ENCODE results near the gene NINJ1. TPM values are rescaled to one million over a fixed set of nuclear protein-coding genes. Genes with fewer than 3 reads are reported as not detected.

Gene NINJ1
- total RNA-seq, 1 experiment from 2014 or later: 30.5 TPM

GRCh38 chr9:93087971-93088655 lies 45.9 kb downstream of the NINJ1 start:
- Histone ChIP-seq H3K4me3 (ENCODE audit: low read length) (no peak overlapping the region), H4K20me1 (ENCODE audit: low read length) (no peaks in the 10 kb centered on the region), H3K27me3 (ENCODE audit: low read length) (no peaks in the 10 kb centered on the region), H3K9me2 (replicated peaks; ENCODE audit: low read length) (no peaks in the 10 kb centered on the region), H3K36me3 (ENCODE audit: low read depth, low read length) (no peaks in the 10 kb centered on the region), H3K9ac (ENCODE audit: low read length) (no peak overlapping the region), H3K4me2 (ENCODE audit: low read length) (no peak overlapping the region), H3K79me2 (ENCODE audit: low read length) (no peaks in the 10 kb centered on the region), H2AFZ (ENCODE audit: low read length) (no peak overlapping the region), H3K9me3 (ENCODE audit: low read length) (0 out of 2 replicates have a peak, but pooled peaks cover 3% of the 10 kb centered on the region), H3F3A (ENCODE audit: low read length, unreplicated experiment) (no peaks in the 10 kb centered on the region), H3K27ac (ENCODE audit: low read length) (no peak overlapping the region), H3K4me1 (ENCODE audit: insufficient read depth, low read length) (peaks cover 5% of the 10 kb centered on the region; the same call in 1 of the 2 replicates)
- no peak for DNase-seq
- no peak for TF ChIP-seq EZH2 (IDR thresholded peaks at IDR 0.05; ENCODE audit: low read length, unreplicated experiment)
- no peak for TF ChIP-seq EZH2phosphoT487 (IDR thresholded peaks at IDR 0.05; ENCODE audit: borderline replicate concordance, low read length)
- no peak for TF ChIP-seq CTCF (conservative IDR thresholded peaks at IDR 0.05; ENCODE audit: low read depth, low read length)
- ATAC-seq: no peak
- BruUV-seq (replicated peaks): no TSS peak
- POLR2A ChIA-PET (ENCODE audit: unreplicated experiment): no interaction called here
- CTCF ChIA-PET: no interaction called here
- intact Hi-C loops (cut with micrococcal nuclease): no loop called here

- CTCF ChIA-PET: no interaction called here
Observed at GRCh38 chr9:93086447-93087224, 47.4 kb downstream of the NINJ1 start.

More at GRCh38 chr9:93086447-93087224, 47.4 kb downstream of the NINJ1 start:
- DNase-seq (no peak), ATAC-seq (no peak)
- BruUV-seq (replicated peaks): no TSS peak
- intact Hi-C loops (cut with micrococcal nuclease): no loop called here
- Histone ChIP-seq H4K20me1 (ENCODE audit: low read length) (no peaks in the 10 kb centered on the region), H3K27me3 (ENCODE audit: low read length) (no peaks in the 10 kb centered on the region), H3K9ac (ENCODE audit: low read length) (no peak overlapping the region), H3K4me3 (ENCODE audit: low read length) (no peak overlapping the region), H3K4me2 (ENCODE audit: low read length) (no peak overlapping the region), H3K4me1 (ENCODE audit: insufficient read depth, low read length) (no peaks in the 10 kb centered on the region), H3K9me3 (ENCODE audit: low read length) (0 out of 2 replicates have a peak, but pooled peaks cover 3% of the 10 kb centered on the region), H3F3A (ENCODE audit: low read length, unreplicated experiment) (no peaks in the 10 kb centered on the region), H2AFZ (ENCODE audit: low read length) (no peak overlapping the region), H3K9me2 (replicated peaks; ENCODE audit: low read length) (no peaks in the 10 kb centered on the region), H3K79me2 (ENCODE audit: low read length) (no peaks in the 10 kb centered on the region), H3K36me3 (ENCODE audit: low read depth, low read length) (no peaks in the 10 kb centered on the region), H3K27ac (ENCODE audit: low read length) (no peak overlapping the region)
- TF ChIP-seq EZH2phosphoT487 (IDR thresholded peaks at IDR 0.05; ENCODE audit: borderline replicate concordance, low read length) (no peak), CTCF (conservative IDR thresholded peaks at IDR 0.05; ENCODE audit: low read depth, low read length) (no peak), EZH2 (IDR thresholded peaks at IDR 0.05; ENCODE audit: low read length, unreplicated experiment) (no peak)
- POLR2A ChIA-PET (ENCODE audit: unreplicated experiment): no interaction called here
